Neutrophil (primary cell): ENCODE results near the gene LRRC61.
A peak's percentile ranks its signal among the peaks of the same experiment; 100 is the strongest.

ENCODE experiments used
- H3K27ac ChIP-seq: fragments of 200-600 bp; sonication (generic); 2 replicates; pipeline ENCODE4 v1.5.1; 2016; ENCODE audit warnings: mild to moderate bottlenecking, moderate library complexity
- H3K27me3 ChIP-seq: fragments of 200-600 bp; sonication (generic); 2 replicates; pipeline ENCODE4 v1.6.0; 2016; ENCODE audit warnings: mild to moderate bottlenecking
- H3K36me3 ChIP-seq: fragments of 200-600 bp; sonication (generic); 2 replicates; pipeline ENCODE4 v1.5.1; 2017
- H3K4me1 ChIP-seq, 2 experiments: fragments of 200-600 bp in 1 of 2; sonication (generic) in 1 of 2; 1 replicate in 1 of 2; 2 replicates in 1 of 2; pipeline versions ENCODE4 v1.5.1 to v1.6.1; 2013 to 2016; ENCODE audit warnings: low read depth in 1 of 2, low read length in 1 of 2, mild to moderate bottlenecking in 1 of 2, moderate library complexity in 1 of 2; ENCODE audit not compliant: control insufficient read depth in 1 of 2, insufficient read depth in 1 of 2
- H3K4me3 ChIP-seq, 2 experiments: fragments of 200-600 bp in 1 of 2; sonication (generic) in 1 of 2; 1 replicate in 1 of 2; 2 replicates in 1 of 2; pipeline ENCODE4 v1.5.1; 2013 to 2016; ENCODE audit warnings: low read depth in 1 of 2, low read length in 1 of 2, mild to moderate bottlenecking in 1 of 2, moderate library complexity in 1 of 2
- H3K9me3 ChIP-seq: fragments of 200-600 bp; sonication (generic); 2 replicates; pipeline ENCODE4 v1.5.1; 2016
- TF ChIP-seq, protein P1 (sequence below): fragments of 200-600 bp; sonication (generic); IDR thresholded peaks from 2 replicates; pipeline ENCODE4 v1.5.1; 2016; ENCODE audit warnings: antibody characterized with exemption

The LRRC61 gene

GRCh38 chr7:150377196-150377595 lies 54.0 kb downstream of the LRRC61 start:
- TF ChIP-seq, protein P1, sequence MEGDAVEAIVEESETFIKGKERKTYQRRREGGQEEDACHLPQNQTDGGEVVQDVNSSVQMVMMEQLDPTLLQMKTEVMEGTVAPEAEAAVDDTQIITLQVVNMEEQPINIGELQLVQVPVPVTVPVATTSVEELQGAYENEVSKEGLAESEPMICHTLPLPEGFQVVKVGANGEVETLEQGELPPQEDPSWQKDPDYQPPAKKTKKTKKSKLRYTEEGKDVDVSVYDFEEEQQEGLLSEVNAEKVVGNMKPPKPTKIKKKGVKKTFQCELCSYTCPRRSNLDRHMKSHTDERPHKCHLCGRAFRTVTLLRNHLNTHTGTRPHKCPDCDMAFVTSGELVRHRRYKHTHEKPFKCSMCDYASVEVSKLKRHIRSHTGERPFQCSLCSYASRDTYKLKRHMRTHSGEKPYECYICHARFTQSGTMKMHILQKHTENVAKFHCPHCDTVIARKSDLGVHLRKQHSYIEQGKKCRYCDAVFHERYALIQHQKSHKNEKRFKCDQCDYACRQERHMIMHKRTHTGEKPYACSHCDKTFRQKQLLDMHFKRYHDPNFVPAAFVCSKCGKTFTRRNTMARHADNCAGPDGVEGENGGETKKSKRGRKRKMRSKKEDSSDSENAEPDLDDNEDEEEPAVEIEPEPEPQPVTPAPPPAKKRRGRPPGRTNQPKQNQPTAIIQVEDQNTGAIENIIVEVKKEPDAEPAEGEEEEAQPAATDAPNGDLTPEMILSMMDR: no peak
- peak overlapping the region; percentile 90 for H3K27ac ChIP-seq
- H3K4me1 ChIP-seq: peaks cover 27 to 30% of the 10 kb centered on the region in 2 experiments

GRCh38 chr7:150377635-150378034 lies 54.5 kb downstream of the LRRC61 start:
- no peak overlapping the region for H3K4me3 ChIP-seq
- H3K4me1 ChIP-seq: peaks cover 27 to 30% of the 10 kb centered on the region in 2 experiments
- H3K9me3 ChIP-seq: no peaks in the 10 kb centered on the region
- H3K27me3 ChIP-seq: no peaks in the 10 kb centered on the region
- H3K36me3 ChIP-seq: peaks cover 18% of the 10 kb centered on the region
- TF ChIP-seq, protein P1: no peak
- peak overlapping the region; percentile 90 for H3K27ac ChIP-seq

More at GRCh38 chr7:150377196-150377595, 54.0 kb downstream of the LRRC61 start:
- no peak overlapping the region for H3K4me3 ChIP-seq
- H3K9me3 ChIP-seq: no peaks in the 10 kb centered on the region
- H3K27me3 ChIP-seq: no peaks in the 10 kb centered on the region
- peaks cover 22% of the 10 kb centered on the region for H3K36me3 ChIP-seq

DNA sequence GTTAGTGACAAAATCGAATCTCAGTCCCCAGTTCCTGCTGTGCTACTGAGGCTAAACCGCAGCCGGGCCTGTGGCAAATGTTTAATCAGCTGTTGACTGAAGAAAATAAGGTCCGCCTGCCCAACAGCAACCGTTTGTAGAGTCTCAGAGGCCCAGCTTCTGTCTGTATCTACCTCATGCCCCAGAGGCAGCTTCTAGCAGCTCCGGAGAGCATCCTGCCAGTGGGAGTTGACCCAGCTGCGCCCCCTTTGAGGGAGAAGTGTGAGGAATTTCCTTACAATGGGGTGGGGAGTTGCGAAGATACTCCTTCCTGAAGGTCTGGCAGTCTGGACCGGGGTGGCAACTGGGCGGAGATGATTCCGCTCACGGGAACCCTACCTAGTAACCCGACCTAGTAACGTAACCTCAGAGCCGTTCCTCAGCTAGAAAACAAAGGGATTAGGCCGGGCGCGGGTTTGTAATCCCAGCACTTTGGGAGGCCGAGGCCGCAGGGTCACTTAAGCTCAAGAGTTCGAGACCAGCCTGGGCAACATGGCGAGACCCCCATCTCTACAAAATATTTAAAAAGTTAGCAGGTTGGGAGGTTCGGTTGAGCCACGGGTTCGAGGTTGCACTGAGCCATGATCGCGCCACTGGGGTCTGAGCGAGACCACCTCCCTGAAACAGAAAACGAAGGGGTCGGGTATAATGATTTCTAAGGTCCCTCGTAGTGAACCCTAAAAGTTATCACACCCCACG lies 55.1 kb downstream of the LRRC61 start:
- no peaks in the 10 kb centered on the region for H3K9me3 ChIP-seq
- H3K36me3 ChIP-seq: peaks cover 11% of the 10 kb centered on the region
- peaks cover 31 to 32% of the 10 kb centered on the region in 2 experiments for H3K4me1 ChIP-seq
- TF ChIP-seq, protein P1: no peak
- peak overlapping the region; percentile 90 for H3K27ac ChIP-seq
- H3K27me3 ChIP-seq: no peaks in the 10 kb centered on the region
- peak overlapping the region; percentile 94 to 100 for H3K4me3 ChIP-seq

GRCh38 chr7:150378853-150379440 lies 55.8 kb downstream of the LRRC61 start, which contains the start of gene ZNF775:
TSS of gene ZNF775 (plus strand) at chr7:150379330. CDS start at chr7:150388471, 9,141 bp downstream.
- Histone ChIP-seq H3K4me1 (peaks cover 34 to 38% of the 10 kb centered on the region in 2 experiments), H3K4me3 (peak within 1 kb of the TSS; percentile 94 to 100), H3K9me3 (no peaks in the 10 kb centered on the region), H3K27ac (peak within 1 kb of the TSS; percentile 90), H3K27me3 (no peaks in the 10 kb centered on the region), H3K36me3 (peaks cover 4% of the 10 kb centered on the region)
- TF ChIP-seq, protein P1: peak; percentile 42

GRCh38 chr7:150379441-150380379 lies 56.6 kb downstream of the LRRC61 start:
- Histone ChIP-seq H3K27ac (peak overlapping the region; percentile 90), H3K27me3 (no peaks in the 10 kb centered on the region), H3K36me3 (no peaks in the 10 kb centered on the region), H3K4me3 (peak overlapping the region; percentile 94 to 100), H3K9me3 (no peaks in the 10 kb centered on the region), H3K4me1 (peaks cover 42 to 45% of the 10 kb centered on the region in 2 experiments)
- TF ChIP-seq, protein P1: no peak
